ENCODE data around the gene TRAPPC3. TPM values are rescaled to one million over a fixed set of nuclear protein-coding genes. Genes with fewer than 3 reads are reported as not detected.

Gene TRAPPC3
- polyA plus RNA-seq, 3 donors = 59.4 to 66.8 (median 62.6) TPM

DNA sequence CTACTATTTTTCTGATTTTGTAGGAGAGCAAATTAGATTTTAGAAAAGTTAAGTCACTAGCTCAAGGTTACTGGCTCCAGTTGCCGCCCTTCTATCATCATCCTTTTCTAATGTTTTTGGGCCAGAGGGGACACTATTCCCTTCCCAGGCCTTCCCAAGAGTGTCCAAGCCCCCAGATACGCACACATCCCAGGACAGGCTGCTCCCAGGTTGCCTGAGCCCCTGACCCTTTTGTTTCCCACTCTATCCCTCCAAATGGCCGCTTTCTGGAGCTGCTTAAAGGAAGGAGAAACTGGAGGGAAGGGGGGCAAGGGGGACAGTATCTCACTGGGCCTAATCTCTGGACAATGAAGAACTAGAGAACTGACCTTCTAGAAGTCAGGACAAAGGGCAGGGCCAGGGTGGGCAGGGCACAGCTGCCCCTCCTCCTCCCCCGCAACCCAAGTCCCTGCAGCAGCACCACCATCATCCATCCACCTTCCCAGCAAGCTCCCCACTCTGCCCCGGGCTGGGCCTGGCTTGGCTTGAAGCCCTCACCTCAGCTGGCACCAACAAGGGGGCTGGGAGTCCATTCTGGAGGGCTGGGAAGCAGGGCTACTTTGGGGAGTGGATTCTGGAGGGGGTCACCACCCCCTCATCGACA lies 5.6 kb upstream of the TRAPPC3 start:
- no peak for DNase-seq (ENCODE audit: low read depth in 3 of 3, low spot score in 2 of 3)

DNA sequence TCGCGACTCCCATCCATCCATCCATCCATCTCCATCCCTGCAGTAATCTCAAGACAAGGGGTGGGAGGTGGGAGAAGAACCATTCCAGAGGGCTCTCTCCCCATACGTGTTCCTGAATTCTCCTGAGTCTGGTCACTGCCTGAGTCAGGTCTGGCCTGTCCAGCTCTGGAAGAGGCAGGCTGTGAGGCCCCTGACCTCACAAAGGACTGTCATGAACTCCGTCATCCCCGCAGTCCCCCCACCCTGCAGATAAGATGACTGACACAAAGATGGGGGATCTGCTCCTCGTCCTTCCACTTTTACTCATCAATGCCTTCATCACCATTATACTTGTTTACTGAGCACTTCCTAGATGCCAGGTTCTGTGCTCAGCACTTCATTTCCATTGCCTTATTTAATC lies 5.0 kb upstream of the TRAPPC3 start:
- no peak for DNase-seq (ENCODE audit: low read depth in 3 of 3, low spot score in 2 of 3)

DNA sequence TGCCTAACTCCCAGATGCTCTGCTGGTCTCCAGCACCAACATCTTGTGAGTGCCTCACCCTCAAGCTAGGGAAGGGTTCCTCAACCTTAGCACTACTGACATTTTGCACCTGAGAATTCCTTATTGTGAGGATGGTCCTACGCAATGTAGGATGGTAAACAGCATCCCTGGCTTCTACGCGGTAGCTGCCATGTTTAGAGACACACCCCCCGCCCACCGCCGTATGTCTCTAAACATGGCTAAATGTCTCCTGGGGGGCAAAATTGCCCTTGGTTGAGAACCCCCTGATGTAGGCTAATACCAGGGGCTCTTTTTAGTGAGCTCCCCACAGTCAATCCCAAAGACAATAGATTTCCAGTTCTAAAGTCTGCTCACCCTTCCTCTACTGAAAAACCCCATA lies 4.2 kb upstream of the TRAPPC3 start:
- DNase-seq (ENCODE audit: low read depth in 3 of 3, low spot score in 2 of 3) = no peak

DNA sequence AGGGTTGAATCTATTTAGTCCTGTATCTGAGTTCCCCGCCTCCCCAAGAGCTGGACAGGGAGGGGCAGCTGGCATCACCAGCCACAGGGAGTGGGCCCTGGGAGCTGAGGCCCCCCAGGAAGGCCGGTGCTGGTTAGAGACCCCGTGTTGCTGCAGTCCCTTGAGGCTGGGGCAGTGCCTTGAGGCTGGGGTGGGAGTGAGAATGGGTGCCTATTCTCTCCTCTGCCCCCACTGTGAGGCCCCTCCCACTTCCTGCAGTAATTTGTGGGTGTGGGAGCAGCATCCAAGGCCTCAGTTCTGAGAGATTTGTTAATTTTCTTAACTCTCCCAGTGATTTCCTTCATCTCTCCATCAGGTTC lies 2.5 kb upstream of the TRAPPC3 start:
- no peak for DNase-seq (ENCODE audit: low read depth in 3 of 3, low spot score in 2 of 3)

DNA sequence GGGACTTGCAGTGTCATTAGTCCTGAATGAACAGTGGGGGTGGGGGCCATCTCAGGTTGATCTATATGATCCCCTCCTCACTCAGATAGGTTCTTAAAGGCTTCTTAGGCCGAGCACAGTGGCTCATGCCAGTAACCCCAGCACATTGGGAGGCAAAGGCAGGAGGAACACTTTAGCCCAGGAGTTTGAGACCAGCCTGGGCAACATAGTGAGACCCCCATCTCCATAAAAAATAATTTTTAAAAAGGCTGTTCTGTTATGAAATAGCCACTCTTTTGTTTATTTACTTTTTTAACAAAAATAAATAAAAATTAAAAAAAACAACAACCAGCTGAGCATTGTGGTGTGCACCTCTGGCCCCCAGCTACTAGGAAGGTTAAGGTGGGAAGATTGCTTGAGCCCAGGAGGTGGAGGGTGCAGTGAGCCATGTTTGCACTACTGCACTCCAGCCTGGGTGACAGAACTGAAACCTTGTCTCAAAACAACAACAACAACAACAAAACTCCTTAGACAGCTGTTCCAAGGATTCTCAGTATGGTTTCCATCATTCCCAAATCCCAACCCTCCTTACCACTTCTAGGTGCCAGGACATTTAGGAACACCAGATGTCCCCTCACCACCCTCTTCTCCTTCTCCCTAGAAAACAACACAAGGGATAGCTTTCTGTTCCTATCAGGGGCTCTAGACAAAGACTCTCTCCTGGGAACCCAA lies 2.0 kb upstream of the TRAPPC3 start:
- DNase-seq (ENCODE audit: low read depth in 3 of 3, low spot score in 2 of 3) = no peak

DNA sequence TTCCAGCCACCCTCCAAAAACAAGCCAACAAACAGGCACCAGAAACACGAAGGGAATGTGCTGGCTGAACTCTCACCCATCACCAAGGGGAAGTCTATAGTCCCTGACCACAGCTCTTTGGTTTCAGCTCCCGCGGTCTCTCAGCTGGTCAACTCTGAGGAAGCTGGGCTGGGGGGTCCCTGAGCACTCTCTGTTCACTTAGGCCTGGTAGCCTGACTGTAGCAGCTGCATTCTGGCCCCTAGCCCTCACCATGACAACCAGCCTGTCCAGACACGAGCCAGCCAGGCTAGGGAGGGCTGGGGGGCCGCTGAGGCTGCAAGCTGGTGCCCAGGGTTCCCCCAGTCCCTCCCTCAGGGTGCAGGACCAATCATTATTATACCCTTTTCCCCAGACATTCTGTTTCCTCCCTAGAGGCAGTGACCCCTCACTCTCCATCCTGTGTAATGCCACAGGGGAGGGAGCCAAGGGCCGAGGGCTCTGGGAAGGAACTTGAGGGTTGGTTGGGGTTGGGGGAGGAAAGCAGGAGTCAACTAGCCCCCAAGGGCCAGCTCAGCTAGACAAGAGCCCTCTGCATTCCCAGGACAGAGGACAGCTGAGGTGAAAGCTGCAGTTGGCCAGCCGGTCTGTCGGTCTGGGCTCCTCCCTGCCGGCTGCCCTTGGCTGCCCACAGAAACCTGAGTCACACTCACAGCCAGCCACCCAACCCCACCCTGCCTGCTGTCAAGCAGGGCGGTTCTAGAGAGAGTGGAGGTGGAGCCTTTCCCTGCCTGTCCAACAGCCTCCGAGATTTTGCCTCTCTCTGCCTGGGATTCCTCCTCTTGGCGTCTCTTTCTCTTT lies 1.2 kb upstream of the TRAPPC3 start:
- peak in 2 of 3 donors; percentile 48 to 78 for DNase-seq (ENCODE audit: low read depth in 3 of 3, low spot score in 2 of 3)

DNA sequence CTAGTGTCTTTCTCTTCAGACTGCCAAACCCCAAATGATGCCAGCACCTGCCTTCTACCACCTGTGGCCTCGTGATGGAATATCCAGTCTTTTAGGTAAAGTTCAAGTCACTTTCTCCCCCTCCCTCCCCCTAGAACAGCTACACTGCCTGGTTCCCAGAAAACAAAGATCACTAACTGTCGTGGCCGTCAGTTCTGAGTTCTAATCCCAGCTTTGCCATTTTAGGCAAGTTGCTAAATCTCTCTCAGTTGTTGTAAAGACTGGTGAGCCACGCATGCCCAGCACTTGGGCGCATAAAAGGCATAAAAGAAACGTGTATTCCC lies 648 bp upstream of the TRAPPC3 start:
- DNase-seq (ENCODE audit: low read depth in 3 of 3, low spot score in 2 of 3) = no peak

DNA sequence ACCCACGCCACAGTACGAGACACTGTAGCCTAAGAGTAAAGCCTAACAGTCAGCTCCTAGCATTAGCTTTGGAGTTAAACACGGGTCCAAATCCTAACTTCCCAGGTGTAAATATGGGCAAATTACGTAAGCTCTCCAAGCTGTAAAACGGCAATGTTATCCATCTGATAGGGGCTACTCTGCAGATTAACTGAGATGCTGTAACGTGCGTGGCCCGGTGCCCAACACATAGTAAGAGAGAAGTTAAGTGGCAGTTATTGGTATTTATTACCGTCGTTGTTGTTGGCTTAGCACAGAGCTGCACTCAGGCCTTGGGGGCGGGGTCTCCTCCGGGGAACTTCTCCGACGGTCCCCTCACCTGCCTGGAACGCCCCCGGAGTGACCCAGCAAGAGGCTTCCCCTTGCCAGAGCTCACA lies 457 bp downstream of the TRAPPC3 start:
- peak in 1 of 3 donors; percentile 8 for DNase-seq (ENCODE audit: low read depth in 3 of 3, low spot score in 2 of 3)

DNA sequence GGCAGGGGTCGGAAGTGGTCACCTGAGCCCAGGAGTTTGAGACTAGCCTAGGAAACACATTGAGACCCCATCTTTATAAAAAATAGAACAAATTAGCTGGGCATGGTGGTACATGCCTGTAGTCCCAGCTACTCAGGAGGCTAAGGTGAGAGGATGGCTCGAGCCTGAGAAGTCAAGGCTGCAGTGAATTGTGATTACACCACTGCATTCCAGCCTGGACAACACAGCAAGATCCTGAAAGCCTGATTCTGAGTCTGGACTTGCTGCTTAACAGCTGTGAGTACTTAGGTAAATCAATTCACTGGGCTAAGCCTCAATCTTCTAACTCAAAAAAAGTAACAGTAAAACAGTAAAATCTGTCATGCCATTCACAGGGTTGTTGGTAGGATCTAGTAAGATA lies 4.9 kb downstream of the TRAPPC3 start:
- DNase-seq (ENCODE audit: low read depth in 3 of 3, low spot score in 2 of 3) = no peak

DNA sequence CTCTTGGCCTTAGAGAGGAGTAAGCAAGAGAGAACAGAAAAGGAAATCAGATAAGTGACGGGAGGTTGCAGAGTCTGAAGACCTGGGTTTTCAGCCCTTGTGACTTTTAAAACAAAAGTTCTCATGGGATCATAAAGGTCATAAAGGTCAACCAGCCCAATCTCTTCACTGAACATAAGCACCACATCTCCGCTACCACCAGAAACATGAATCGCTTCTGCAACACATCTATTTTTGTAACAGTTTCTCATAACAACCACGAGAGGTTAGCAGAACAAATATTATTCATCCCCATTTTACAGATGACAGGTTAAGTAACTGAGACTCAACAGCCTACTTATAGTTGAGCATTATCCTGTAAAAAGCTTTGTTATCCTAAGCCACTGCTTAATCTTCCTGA lies 5.9 kb downstream of the TRAPPC3 start:
- no peak for DNase-seq (ENCODE audit: low read depth in 3 of 3, low spot score in 2 of 3)

DNA sequence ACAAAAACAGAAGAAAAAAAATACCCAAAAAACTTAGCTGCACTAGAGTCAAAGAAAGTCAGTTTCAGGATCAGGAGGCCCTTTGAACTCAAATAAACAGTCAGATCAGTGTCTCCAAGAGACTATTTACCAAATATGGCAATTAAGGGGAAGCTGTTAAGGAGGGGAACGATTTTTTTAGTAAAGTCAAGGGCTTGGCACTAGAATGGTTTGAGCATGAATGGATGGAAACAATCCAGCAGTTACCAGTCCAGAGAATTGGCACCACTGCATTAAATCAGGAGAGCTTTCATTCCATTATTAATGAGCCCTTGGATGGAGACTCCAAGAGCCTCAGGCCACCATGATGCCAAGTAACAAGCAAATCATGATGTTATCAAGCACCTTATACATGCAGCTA lies 7.2 kb downstream of the TRAPPC3 start:
- DNase-seq (ENCODE audit: low read depth in 3 of 3, low spot score in 2 of 3) = no peak

DNA sequence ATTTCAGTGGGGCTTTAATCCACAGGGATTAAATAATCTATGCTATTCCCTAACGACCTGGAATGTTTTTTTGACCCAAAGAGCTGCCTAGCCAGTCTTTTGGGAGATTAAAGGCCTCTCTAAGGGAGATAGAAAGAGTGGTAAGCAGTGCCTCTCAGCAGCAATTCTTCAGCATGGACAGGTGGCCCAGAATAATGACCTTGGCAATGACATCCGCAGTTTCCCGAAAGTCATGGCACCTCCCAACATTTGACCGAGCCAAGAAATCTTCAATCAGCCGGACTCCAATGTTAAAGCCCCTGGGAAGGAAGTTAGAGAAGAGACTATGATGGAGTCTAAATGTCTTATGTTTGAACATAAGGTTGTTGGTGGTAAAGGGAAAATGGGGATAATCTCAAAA lies 9.8 kb downstream of the TRAPPC3 start:
- DNase-seq (ENCODE audit: low read depth in 3 of 3, low spot score in 2 of 3) = no peak

DNA sequence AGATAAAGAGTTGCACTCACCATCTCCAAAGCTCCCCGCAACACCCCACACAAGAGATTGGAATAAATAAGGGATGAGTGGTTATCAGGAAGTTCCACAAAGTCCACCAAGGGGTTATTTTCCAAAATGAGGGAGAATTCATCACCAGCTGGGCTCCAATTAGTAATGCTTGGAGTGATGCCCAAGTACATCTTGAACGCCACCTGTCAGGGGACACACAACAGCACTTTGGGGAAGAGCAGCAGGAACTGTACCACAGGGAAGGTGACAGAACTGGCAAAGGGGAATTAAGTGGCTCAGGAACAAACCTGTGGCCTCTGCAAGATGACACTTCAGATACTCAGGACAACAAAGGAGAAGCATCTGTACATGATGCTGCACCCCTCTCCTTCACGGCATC lies 11.5 kb downstream of the TRAPPC3 start:
- no peak for DNase-seq (ENCODE audit: low read depth in 3 of 3, low spot score in 2 of 3)

DNA sequence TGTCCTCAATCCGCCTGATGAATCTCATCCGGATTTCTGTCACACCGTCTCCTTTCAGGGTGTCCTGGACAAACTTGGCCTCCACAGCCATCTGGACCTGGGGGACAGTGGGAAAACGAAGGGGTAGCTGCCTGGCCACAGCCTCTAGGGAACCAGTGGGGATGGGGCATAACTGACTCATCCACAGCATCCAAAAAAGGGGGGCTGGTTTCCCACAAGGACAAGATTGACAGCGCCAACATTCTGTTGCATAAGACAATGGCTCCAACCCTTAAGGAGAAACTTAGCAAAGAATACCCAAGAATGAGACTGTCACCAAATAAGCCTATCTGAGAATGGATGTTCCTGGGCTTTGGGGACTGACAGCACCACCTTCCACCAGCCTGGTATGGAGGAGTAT lies 12.1 kb downstream of the TRAPPC3 start:
- no peak for DNase-seq (ENCODE audit: low read depth in 3 of 3, low spot score in 2 of 3)

DNA sequence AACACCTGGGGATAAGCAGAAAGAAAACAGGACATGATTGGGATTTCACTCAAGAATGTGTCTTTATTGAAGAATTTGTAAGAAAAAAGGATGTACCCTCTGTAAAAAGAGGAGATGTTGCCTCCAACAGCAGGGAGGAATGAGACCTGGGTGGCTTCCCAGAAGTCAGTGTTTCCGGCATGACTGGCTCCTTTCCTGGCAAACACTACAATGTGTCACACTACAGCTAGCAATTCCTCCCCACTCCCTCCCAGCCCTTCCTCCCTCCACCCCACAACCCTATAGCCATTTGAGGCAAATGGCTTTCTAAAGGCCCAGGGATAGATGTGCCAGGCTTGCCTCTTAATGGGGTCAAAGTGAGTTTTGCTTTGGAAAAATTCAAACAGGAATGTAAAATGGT lies 12.8 kb downstream of the TRAPPC3 start:
- DNase-seq (ENCODE audit: low read depth in 3 of 3, low spot score in 2 of 3) = no peak

DNA sequence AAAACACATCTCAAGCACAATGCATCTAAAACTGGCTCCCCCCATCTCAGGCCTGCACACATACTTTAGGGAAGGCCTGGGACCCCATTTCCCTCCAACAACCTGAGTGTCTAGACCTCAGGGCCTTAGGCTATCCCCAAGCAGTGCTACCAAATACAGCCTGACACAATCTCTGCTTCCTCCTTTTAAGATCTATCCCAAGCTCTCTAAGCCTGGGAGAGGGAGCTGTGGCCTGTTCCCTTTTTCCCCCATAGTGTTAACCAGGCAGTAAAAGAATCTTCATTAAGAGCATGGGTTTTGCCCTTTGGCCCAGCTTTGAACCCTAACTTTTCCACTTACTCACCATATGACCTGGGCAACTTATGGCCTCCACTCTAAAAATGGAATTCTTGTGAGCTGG lies 13.5 kb downstream of the TRAPPC3 start:
- DNase-seq (ENCODE audit: low read depth in 3 of 3, low spot score in 2 of 3) = no peak

DNA sequence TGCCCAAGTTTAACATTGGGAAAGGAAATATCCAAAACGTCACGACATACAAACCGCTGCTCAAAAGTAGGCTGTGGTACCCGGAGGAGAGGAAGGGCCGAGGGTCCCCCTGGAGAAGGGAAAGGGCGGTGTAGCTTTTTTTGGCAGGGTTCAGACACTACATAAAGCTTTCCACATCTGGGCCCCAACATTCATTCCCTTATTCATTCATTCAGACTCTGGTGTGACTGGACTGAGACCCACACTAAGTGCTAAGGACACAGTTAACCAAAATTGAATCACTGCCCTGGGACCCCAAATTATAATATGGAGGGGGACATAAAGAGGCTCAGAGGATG lies 14.0 kb downstream of the TRAPPC3 start:
- DNase-seq (ENCODE audit: low read depth in 3 of 3, low spot score in 2 of 3) = no peak

DNA sequence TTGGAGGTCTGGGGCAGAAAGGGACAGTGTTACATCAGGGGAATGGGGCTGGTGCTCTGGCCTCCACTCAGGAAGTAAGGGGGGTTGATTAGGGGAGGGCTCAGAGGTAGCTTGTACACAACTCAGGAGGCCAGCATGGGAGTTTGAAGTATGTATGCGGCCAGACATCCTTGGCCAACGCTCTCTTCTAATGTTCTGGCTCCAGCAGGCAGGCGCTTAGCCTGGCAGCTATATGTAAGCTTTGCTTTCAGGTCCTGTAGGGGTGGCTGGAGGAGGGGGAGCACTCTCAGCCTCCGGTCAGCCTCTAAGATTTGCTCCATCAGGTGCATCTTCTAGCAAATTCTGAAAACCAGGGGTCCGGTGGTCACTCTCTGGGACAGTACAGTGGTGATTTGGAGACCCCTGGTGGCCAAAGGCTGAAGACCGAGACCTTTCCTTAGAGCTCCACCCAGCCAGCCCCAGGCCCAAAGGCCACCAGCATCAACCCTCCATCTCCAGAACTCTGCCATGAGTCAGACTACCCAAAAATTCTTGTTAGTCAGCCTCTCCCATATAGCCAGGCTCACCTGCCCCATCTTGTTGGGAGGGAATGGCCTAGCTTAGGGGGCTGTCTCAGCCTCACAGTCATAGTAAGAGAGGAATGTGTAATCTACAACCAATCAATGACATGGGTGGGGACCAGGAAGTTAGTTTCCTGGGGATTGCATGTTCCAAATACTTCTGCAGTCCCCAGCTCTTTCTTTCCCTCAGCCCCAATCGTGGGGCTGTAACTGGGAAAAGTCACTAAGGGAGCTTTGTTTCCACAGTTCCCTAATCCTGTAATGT lies 14.6 kb downstream of the TRAPPC3 start:
- DNase-seq (ENCODE audit: low read depth in 3 of 3, low spot score in 2 of 3) = peak in 1 of 3 donors; percentile 27

DNA sequence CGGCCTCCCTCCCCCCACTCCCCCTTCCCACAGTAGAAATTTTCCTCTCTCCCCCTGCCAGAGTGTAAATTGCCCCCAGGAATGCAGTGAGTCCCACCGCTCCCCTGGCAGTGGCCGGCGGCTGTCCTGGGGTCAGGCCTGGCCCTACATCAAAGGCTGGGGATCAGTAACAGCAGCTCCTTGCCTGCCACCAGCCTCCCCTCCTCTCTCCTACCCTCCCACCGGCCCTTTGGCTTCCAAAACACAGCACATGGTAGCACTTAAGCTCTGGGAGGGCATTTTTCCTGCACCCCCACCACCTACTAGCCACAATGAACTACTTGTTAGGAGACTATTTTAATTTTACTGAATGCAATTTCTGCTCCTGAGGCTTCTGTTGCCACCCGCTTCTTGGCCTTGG lies 15.3 kb downstream of the TRAPPC3 start:
- DNase-seq (ENCODE audit: low read depth in 3 of 3, low spot score in 2 of 3) = no peak

DNA sequence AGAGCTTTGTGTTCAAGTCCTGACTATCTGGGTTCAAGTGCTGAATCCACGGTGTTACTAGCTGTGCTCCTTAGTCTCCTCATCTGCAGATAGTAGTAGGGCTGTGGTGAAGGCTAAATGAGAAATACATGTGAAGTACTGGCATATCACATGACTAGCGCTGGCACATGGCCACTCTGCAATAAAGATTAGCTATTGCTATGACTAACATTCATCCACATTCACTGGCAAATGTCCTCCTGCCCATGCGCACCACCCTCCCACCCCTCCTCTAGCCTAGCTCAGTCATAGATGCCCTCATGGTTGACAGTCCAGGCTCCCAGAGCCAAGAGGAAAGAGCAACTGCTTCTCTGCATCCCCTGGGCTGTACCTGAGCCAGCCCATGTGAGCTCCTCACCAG lies 15.8 kb downstream of the TRAPPC3 start:
- DNase-seq (ENCODE audit: low read depth in 3 of 3, low spot score in 2 of 3) = no peak

DNA sequence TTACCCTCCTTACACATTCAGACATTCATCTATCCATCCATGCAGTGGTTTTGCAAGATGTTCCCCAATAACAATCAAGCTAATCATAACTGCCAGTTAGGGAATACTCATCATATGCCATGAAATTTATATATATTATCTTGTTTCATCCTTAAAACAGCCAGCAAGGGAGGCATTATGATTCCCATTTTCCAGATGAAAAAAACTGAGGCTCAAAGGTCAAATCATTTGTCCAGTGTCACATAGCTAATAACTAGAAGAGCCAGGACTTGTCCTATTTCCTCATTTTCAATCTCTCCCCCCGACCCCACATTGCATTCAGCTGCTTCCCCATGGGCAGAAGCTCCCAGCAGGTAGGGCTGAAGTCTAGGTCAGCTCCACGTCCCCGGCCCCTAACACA lies 17.3 kb downstream of the TRAPPC3 start:
- no peak for DNase-seq (ENCODE audit: low read depth in 3 of 3, low spot score in 2 of 3)

DNA sequence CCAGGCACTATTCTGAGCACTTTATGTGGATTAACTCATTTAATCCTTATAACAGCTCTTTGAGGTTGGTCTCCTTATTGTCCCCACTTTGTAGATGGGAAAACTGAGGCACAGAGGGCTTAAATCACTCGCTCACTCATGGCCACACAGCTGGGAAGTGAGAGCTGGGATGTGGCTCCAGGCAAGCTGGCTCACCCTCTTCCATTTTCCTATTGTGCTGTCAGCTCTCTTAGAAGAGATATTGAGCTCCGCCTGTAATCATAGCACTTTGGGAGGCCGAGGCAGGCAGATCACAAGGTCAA lies 20.4 kb downstream of the TRAPPC3 start:
- DNase-seq (ENCODE audit: low read depth in 3 of 3, low spot score in 2 of 3) = no peak

All from right renal cortex interstitium (tissue), 3 donors.